IMR-90 (cell line): ENCODE results near the gene CELSR1. TPM values are rescaled to one million over a fixed set of nuclear protein-coding genes. Genes with fewer than 3 reads are reported as not detected.

Source experiments
- ATAC-seq: fragments of 200-7000 bp; cut with Tn5 transposase; 2 replicates; pipeline ENCODE4 v1.9.1; 2020; ENCODE audit warnings: low read depth, mild to moderate bottlenecking, moderate library complexity
- BruUV-seq: library from RNA; stranded (reverse); fragments of 400-500 nt; replicated peaks from 2 replicates; lab custom pipeline; 2021; lab: Mats Ljungman, UMichigan
- CTCF ChIA-PET: fragments of 300-600 bp; formaldehyde crosslinking; extraction: SDS; loops from one replicate; lab custom pipeline; 2021; ENCODE audit warnings: antibody characterized with exemption; lab: Yijun Ruan, JAX
- POLR2A ChIA-PET: fragments of 300-600 bp; sonication (Branson Sonifier 250); formaldehyde crosslinking; loops from one replicate; lab custom pipeline; 2022; ENCODE audit warnings: antibody characterized with exemption; ENCODE audit not compliant: unreplicated experiment; lab: Charles Lee
- DNase-seq: peaks from one replicate; pipeline ENCODE4 v3.0.0; 2013
- H2AFZ ChIP-seq: replicated peaks from 2 replicates; pipeline ENCODE3; 2013; ENCODE audit warnings: low read length, mild to moderate bottlenecking; ENCODE audit not compliant: poor library complexity
- H2AK5ac ChIP-seq: 2 replicates; pipeline ENCODE4 v1.6.1; 2013; ENCODE audit warnings: low read depth, low read length, inconsistent platforms
- H2AK9ac ChIP-seq: replicated peaks from 2 replicates; pipeline ENCODE3; 2013; ENCODE audit warnings: mild to moderate bottlenecking, low read depth, low read length, moderate library complexity; ENCODE audit not compliant: poor library complexity
- H2BK120ac ChIP-seq: 2 replicates; pipeline ENCODE4 v1.6.1; 2013; ENCODE audit warnings: low read depth, low read length, inconsistent platforms
- H2BK15ac ChIP-seq: 3 replicates; pipeline ENCODE4 v1.6.1; 2013; ENCODE audit warnings: low read depth, low read length, inconsistent platforms
- H2BK20ac ChIP-seq: 2 replicates; pipeline ENCODE4 v1.6.1; 2013; ENCODE audit warnings: low read depth, mild to moderate bottlenecking, inconsistent platforms, low read length, moderate library complexity
- H2BK5ac ChIP-seq: 2 replicates; pipeline ENCODE4 v1.6.1; 2013; ENCODE audit warnings: mild to moderate bottlenecking, low read depth, low read length, inconsistent platforms; ENCODE audit not compliant: poor library complexity, severe bottlenecking
- H3K14ac ChIP-seq: replicated peaks from 2 replicates; pipeline ENCODE4 v1.6.1; 2013; ENCODE audit warnings: low read depth, low read length, inconsistent platforms
- H3K18ac ChIP-seq: 2 replicates; pipeline ENCODE4 v1.6.1; 2013; ENCODE audit warnings: low read depth, low read length, control low read depth
- H3K23ac ChIP-seq: 2 replicates; pipeline ENCODE4 v1.6.1; 2013; ENCODE audit warnings: low read depth, low read length, inconsistent platforms
- H3K27ac ChIP-seq: 2 replicates; pipeline ENCODE4 v1.5.1; 2013; ENCODE audit warnings: mild to moderate bottlenecking, control low read depth, low read length; ENCODE audit not compliant: insufficient read depth
- H3K27me3 ChIP-seq: 2 replicates; pipeline ENCODE4 v1.6.1; 2013; ENCODE audit warnings: low read length; ENCODE audit not compliant: control insufficient read depth, insufficient read depth
- H3K36me3 ChIP-seq: 2 replicates; pipeline ENCODE4 v1.6.1; 2013; ENCODE audit warnings: low read length, mixed read lengths; ENCODE audit not compliant: control insufficient read depth, insufficient read depth
- H3K4ac ChIP-seq: 2 replicates; pipeline ENCODE4 v1.6.1; 2013; ENCODE audit warnings: low read depth, low read length, inconsistent platforms
- H3K4me1 ChIP-seq: 2 replicates; pipeline ENCODE4 v1.6.1; 2013; ENCODE audit warnings: low read length, mixed read lengths; ENCODE audit not compliant: control insufficient read depth, insufficient read depth
- H3K4me2 ChIP-seq: 2 replicates; pipeline ENCODE4 v1.6.1; 2013; ENCODE audit warnings: low read depth, mild to moderate bottlenecking, control low read depth, low read length, moderate library complexity
- H3K4me3 ChIP-seq: 2 replicates; pipeline ENCODE4 v1.5.1; 2013; ENCODE audit warnings: low read depth, mild to moderate bottlenecking, control low read depth, low read length, moderate library complexity; ENCODE audit not compliant: insufficient read depth
- H3K56ac ChIP-seq: 2 replicates; pipeline ENCODE4 v1.6.1; 2013; ENCODE audit warnings: low read length, inconsistent platforms; ENCODE audit not compliant: insufficient read depth; ENCODE audit errors: extremely low read depth
- H3K79me1 ChIP-seq, 2 experiments: 2 replicates each; pipeline ENCODE4 v1.6.1; 2013; ENCODE audit warnings: low read length in 2 of 2, inconsistent platforms in 1 of 2, low read depth in 1 of 2
- H3K9ac ChIP-seq: 2 replicates; pipeline ENCODE4 v1.6.1; 2013; ENCODE audit warnings: low read depth, low read length, control low read depth
- H3K9me1 ChIP-seq: 2 replicates; pipeline ENCODE4 v1.6.1; 2013; ENCODE audit warnings: low read length, inconsistent platforms; ENCODE audit not compliant: insufficient read depth
- H3K9me3 ChIP-seq: 2 replicates; pipeline ENCODE4 v1.6.1; 2013; ENCODE audit warnings: low read length; ENCODE audit not compliant: control insufficient read depth, insufficient read depth
- H4K20me1 ChIP-seq: 2 replicates; pipeline ENCODE4 v1.6.1; 2013; ENCODE audit warnings: low read length, inconsistent platforms; ENCODE audit not compliant: insufficient read depth
- H4K5ac ChIP-seq: 2 replicates; pipeline ENCODE4 v1.6.1; 2013; ENCODE audit warnings: mild to moderate bottlenecking, low read depth, low read length, control low read depth
- H4K8ac ChIP-seq, 2 experiments: 2 replicates each; pipeline ENCODE4 v1.6.1; 2013; ENCODE audit warnings: low read depth in 2 of 2, low read length in 2 of 2, control low read depth in 1 of 2, inconsistent platforms in 1 of 2
- H4K91ac ChIP-seq: 2 replicates; pipeline ENCODE4 v1.6.1; 2013; ENCODE audit warnings: low read depth, low read length, inconsistent platforms; ENCODE audit not compliant: insufficient read depth
- CEBPB ChIP-seq: IDR thresholded peaks from 2 replicates; pipeline ENCODE4 v1.6.1; 2012; ENCODE audit warnings: low read depth, low read length, improper control_type of control experiment
- CHD1 ChIP-seq: IDR thresholded peaks from 2 replicates; pipeline ENCODE4 v1.6.1; 2012; ENCODE audit warnings: low read depth, low read length, improper control_type of control experiment
- FOS ChIP-seq: fragments of 150-350 bp; IDR thresholded peaks from 2 replicates; pipeline ENCODE4 v1.6.1; 2016; ENCODE audit warnings: low read depth, low read length
- NFE2L2 ChIP-seq: fragments of 150-350 bp; IDR thresholded peaks from 2 replicates; pipeline ENCODE4 v1.6.1; 2016; ENCODE audit warnings: low read depth, mild to moderate bottlenecking, low read length
- POLR2A ChIP-seq: IDR thresholded peaks from 2 replicates; pipeline ENCODE4 v1.6.1; 2012; ENCODE audit warnings: mild to moderate bottlenecking, low read depth, low read length
- RAD21 ChIP-seq: IDR thresholded peaks from 2 replicates; pipeline ENCODE4 v1.6.1; 2012; ENCODE audit warnings: low read length, improper control_type of control experiment
- RCOR1 ChIP-seq: IDR thresholded peaks from 2 replicates; pipeline ENCODE4 v1.6.1; 2012; ENCODE audit warnings: mild to moderate bottlenecking, low read length, improper control_type of control experiment; ENCODE audit not compliant: insufficient replicate concordance
- WGBS, 2 experiments: methylation state at CpG; one replicate each; pipeline versions ENCODE4 v1.1.5 to v1.1.7; 2013; ENCODE audit warnings: missing lambda C conversion rate in 2 of 2; ENCODE audit not compliant: insufficient read length in 1 of 2; ENCODE audit errors: extremely low coverage in 2 of 2; 5-methylcytosine and 5-hydroxymethylcytosine counted together
- dilution Hi-C: fragments of 300-500 bp; cut with HindIII; formaldehyde crosslinking; loops from one replicate; pipeline ENCODE4 v1.14.3; 2018; ENCODE audit warnings: low sequenced_read_pairs; ENCODE audit not compliant: unreplicated experiment
- in situ Hi-C: fragments of 300-500 bp; cut with MboI; formaldehyde crosslinking; loops from 3 replicates; pipeline ENCODE4 v1.14.3; 2019; ENCODE audit warnings: low sequenced_read_pairs, inconsistent platforms, mixed read lengths
- intact Hi-C: fragments of 100-400 bp; cut with micrococcal nuclease; formaldehyde crosslinking; loops from 2 replicates; pipeline ENCODE4 v1.10.0; 2022
- polyA plus RNA-seq, 3 experiments: library from polyadenylated mRNA; depleted of rRNA; stranded (reverse); fragments of >200 nt; gene quantifications; 2 replicates each; pipeline ENCODE4 v1.2.3, GENCODE V29; 2012; ENCODE audit warnings: low replicate concordance in 1 of 3
- total RNA-seq: library from RNA; depleted of rRNA; stranded (reverse); fragments of >200 nt; gene quantifications from 2 replicates; pipeline ENCODE4 v1.2.3, GENCODE V29; 2012
- TF ChIP-seq, protein P1 (sequence below): fragments of 150-350 bp; IDR thresholded peaks from 2 replicates; pipeline ENCODE4 v1.6.1; 2016; ENCODE audit warnings: low read depth, mild to moderate bottlenecking, low read length, moderate library complexity, borderline replicate concordance
- TF ChIP-seq, protein P2 (sequence below): fragments of 150-350 bp; IDR thresholded peaks from 2 replicates; pipeline ENCODE4 v1.6.1; 2017; ENCODE audit warnings: mild to moderate bottlenecking, antibody characterized with exemption, low read length, low read depth

Gene CELSR1
- total and polyA plus RNA-seq, 2 of the 4 experiments (the other 2 are of a cell fraction), result 0.36 to 0.82 TPM

- H2BK5ac ChIP-seq, result no peak overlapping the region
- H3K14ac ChIP-seq, result no peak overlapping the region
- no peak overlapping the region for H3K9ac ChIP-seq
- H2AK5ac ChIP-seq, result no peak overlapping the region
- no peak overlapping the region for H3K18ac ChIP-seq
- H3K9me3 ChIP-seq, result no peaks in the 10 kb centered on the region
- no peaks in the 10 kb centered on the region for H3K4me1 ChIP-seq
- intact Hi-C loops (loop anchor here (10.0 kb wide), 1 partner anchor 127 kb away; no protein-coding TSS in a partner anchor), in situ Hi-C loops (loop anchor here (5.0 kb wide), 1 partner anchor 50 kb away; no protein-coding TSS in a partner anchor), dilution Hi-C loops (no loop called here)
- H3K4me2 ChIP-seq, result no peak overlapping the region
- no peak overlapping the region for H2BK20ac ChIP-seq
- peaks cover 16% of the 10 kb centered on the region for H3K27me3 ChIP-seq
- POLR2A ChIA-PET, result no interaction called here
- H3K56ac ChIP-seq, result no peak overlapping the region
- CTCF ChIA-PET, result no interaction called here
- no peaks in the 10 kb centered on the region; the same call in 1 of the 2 replicates for H3K9me1 ChIP-seq
- no peak overlapping the region for H4K8ac ChIP-seq
- no peak overlapping the region for H2BK15ac ChIP-seq
- no peak overlapping the region for H2AFZ ChIP-seq
- H2BK120ac ChIP-seq, result no peak overlapping the region
- no peak overlapping the region for H2AK9ac ChIP-seq
- no peak overlapping the region for H4K5ac ChIP-seq
- no TSS peak for BruUV-seq
- H3K79me1 ChIP-seq, result no peaks in the 10 kb centered on the region
- H3K4ac ChIP-seq, result no peak overlapping the region
- TF ChIP-seq POLR2A, result no peak
- TF ChIP-seq RCOR1, result no peak
- no peak for TF ChIP-seq NFE2L2
- TF ChIP-seq, protein P1, sequence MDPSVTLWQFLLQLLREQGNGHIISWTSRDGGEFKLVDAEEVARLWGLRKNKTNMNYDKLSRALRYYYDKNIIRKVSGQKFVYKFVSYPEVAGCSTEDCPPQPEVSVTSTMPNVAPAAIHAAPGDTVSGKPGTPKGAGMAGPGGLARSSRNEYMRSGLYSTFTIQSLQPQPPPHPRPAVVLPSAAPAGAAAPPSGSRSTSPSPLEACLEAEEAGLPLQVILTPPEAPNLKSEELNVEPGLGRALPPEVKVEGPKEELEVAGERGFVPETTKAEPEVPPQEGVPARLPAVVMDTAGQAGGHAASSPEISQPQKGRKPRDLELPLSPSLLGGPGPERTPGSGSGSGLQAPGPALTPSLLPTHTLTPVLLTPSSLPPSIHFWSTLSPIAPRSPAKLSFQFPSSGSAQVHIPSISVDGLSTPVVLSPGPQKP, result no peak
- no peak for TF ChIP-seq CEBPB
- no peak for TF ChIP-seq RAD21
- no peak for TF ChIP-seq CHD1
- TF ChIP-seq, protein P2, sequence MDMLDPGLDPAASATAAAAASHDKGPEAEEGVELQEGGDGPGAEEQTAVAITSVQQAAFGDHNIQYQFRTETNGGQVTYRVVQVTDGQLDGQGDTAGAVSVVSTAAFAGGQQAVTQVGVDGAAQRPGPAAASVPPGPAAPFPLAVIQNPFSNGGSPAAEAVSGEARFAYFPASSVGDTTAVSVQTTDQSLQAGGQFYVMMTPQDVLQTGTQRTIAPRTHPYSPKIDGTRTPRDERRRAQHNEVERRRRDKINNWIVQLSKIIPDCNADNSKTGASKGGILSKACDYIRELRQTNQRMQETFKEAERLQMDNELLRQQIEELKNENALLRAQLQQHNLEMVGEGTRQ, result no peak
- TF ChIP-seq FOS, result no peak
- H3K23ac ChIP-seq, result no peak overlapping the region
- H3K27ac ChIP-seq, result no peak overlapping the region
- no peak overlapping the region for H4K91ac ChIP-seq
- no peaks in the 10 kb centered on the region for H4K20me1 ChIP-seq
- H3K36me3 ChIP-seq, result no peaks in the 10 kb centered on the region
- ATAC-seq (no peak), DNase-seq (no peak)
- H3K4me3 ChIP-seq, result no peak overlapping the region
- 80% methylated on average over 1 of the region's 18 CpGs; no CpG with 5 or more reads in 1 of the 2 experiments for WGBS, 2 experiments
These were observed 139.9 kb downstream of the CELSR1 start for GRCh38 chr22:46397514-46397913.
